ENCODE results near the gene OST4.
A peak's percentile ranks its signal among the peaks of the same experiment; 100 is the strongest.
"Not testable (repeated sequence)": the region's sequence is repeated elsewhere in the genome, so short reads cannot be mapped to it uniquely, and the experiment has no call there.

Gene OST4

GRCh38 chr2:27071277-27071989 lies at the start of gene OST4:
TSS of gene OST4 (minus strand) at chr2:27071654.
- ATAC-seq (peak; percentile 96), DNase-seq (peak; percentile 94)

- DNase-seq, ATAC-seq: not testable (repeated sequence)
Measured at GRCh38 chr2:27119330-27119670, 47.8 kb upstream of the OST4 start.

- ATAC-seq (peak; percentile 7), DNase-seq (peak; percentile 29)
Measured at GRCh38 chr2:27118525-27119329, 47.3 kb upstream of the OST4 start, which contains the start of gene CGREF1. TSS of gene CGREF1 (minus strand) at chr2:27119128. CDS start at chr2:27104366, 14,762 bp downstream.

GRCh38 chr2:27117995-27118524 lies 46.6 kb upstream of the OST4 start:
- DNase-seq (no peak), ATAC-seq (no peak)

GRCh38 chr2:27115519-27115918 lies 44.1 kb upstream of the OST4 start:
- no peak for ATAC-seq
- no peak for DNase-seq

- not testable (repeated sequence) for ATAC-seq
Measured at GRCh38 chr2:27111392-27112078, 40.1 kb upstream of the OST4 start.

GRCh38 chr2:27110603-27111352 lies 39.3 kb upstream of the OST4 start:
- not testable (repeated sequence) for ATAC-seq

More at GRCh38 chr2:27111392-27112078, 40.1 kb upstream of the OST4 start:
- DNase-seq: not testable (repeated sequence)

GRCh38 chr2:27109083-27109482 lies 37.6 kb upstream of the OST4 start:
- no peak for ATAC-seq
- no peak for DNase-seq

More at GRCh38 chr2:27110603-27111352, 39.3 kb upstream of the OST4 start:
- DNase-seq: not testable (repeated sequence)

- ATAC-seq (no peak), DNase-seq (no peak)
Measured at GRCh38 chr2:27108221-27108620, 36.8 kb upstream of the OST4 start.

GRCh38 chr2:27105981-27106380 lies 34.5 kb upstream of the OST4 start:
- DNase-seq (no peak), ATAC-seq (no peak)

- ATAC-seq: no peak
- DNase-seq: no peak
Measured at GRCh38 chr2:27102329-27102728, 30.9 kb upstream of the OST4 start.

GRCh38 chr2:27100036-27100435 lies 28.6 kb upstream of the OST4 start:
- no peak for DNase-seq
- ATAC-seq: no peak

GRCh38 chr2:27099334-27099955 lies 28.0 kb upstream of the OST4 start:
- DNase-seq: no peak
- ATAC-seq: no peak

- DNase-seq (no peak), ATAC-seq (no peak)
Measured at GRCh38 chr2:27097341-27097740, 25.9 kb upstream of the OST4 start.

- ATAC-seq: no peak
- no peak for DNase-seq
Measured at GRCh38 chr2:27096748-27097297, 25.4 kb upstream of the OST4 start.

GRCh38 chr2:27095745-27096651 lies 24.5 kb upstream of the OST4 start:
- DNase-seq (peak; percentile 49), ATAC-seq (peak; percentile 80)

- ATAC-seq (no peak), DNase-seq (no peak)
Measured at GRCh38 chr2:27095427-27095744, 23.9 kb upstream of the OST4 start.

- ATAC-seq: no peak
Measured at GRCh38 chr2:27094353-27094984, 23.0 kb upstream of the OST4 start.

More at GRCh38 chr2:27094353-27094984, 23.0 kb upstream of the OST4 start:
- no peak for DNase-seq
